Fibroblast of lung (primary cell): ENCODE results near the gene AKAP6.

Experiments
- EZH2 ChIP-seq: IDR thresholded peaks from 2 replicates; pipeline ENCODE4 v1.5.1; 2012; ENCODE audit warnings: low read length, control low read depth, mild to moderate bottlenecking; ENCODE audit errors: missing control alignments
- TF ChIP-seq, protein P1 (sequence below), 2 donors: IDR thresholded peaks in 1 of 2; conservative IDR thresholded peaks in 1 of 2; 1 replicate in 1 of 2; 2 replicates in 1 of 2; pipeline ENCODE4 v1.5.1; 2011 to 2012; ENCODE audit warnings: low read length in 2 of 2, control low read depth in 1 of 2, inconsistent platforms in 1 of 2, low read depth in 1 of 2, mild to moderate bottlenecking in 1 of 2

GRCh38 chr14:32728526-32728925 is 399.4 kb downstream of the AKAP6 start:
- TF ChIP-seq, protein P1, sequence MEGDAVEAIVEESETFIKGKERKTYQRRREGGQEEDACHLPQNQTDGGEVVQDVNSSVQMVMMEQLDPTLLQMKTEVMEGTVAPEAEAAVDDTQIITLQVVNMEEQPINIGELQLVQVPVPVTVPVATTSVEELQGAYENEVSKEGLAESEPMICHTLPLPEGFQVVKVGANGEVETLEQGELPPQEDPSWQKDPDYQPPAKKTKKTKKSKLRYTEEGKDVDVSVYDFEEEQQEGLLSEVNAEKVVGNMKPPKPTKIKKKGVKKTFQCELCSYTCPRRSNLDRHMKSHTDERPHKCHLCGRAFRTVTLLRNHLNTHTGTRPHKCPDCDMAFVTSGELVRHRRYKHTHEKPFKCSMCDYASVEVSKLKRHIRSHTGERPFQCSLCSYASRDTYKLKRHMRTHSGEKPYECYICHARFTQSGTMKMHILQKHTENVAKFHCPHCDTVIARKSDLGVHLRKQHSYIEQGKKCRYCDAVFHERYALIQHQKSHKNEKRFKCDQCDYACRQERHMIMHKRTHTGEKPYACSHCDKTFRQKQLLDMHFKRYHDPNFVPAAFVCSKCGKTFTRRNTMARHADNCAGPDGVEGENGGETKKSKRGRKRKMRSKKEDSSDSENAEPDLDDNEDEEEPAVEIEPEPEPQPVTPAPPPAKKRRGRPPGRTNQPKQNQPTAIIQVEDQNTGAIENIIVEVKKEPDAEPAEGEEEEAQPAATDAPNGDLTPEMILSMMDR (conservative IDR thresholded peaks at IDR 0.05 in 1 of 2, IDR thresholded peaks at IDR 0.05 in 1 of 2; ENCODE audit: low read depth in 1 of 2, low read length in 2 of 2): no peak
- TF ChIP-seq EZH2: no peak
